ENCODE data around the gene MYO7A. TPM values are rescaled to one million over a fixed set of nuclear protein-coding genes. Genes with fewer than 3 reads are reported as not detected.

MYO7A gene
- total RNA-seq, 1 experiment from 2014 or later = 3.5 TPM

GRCh38 chr11:77183431-77183984 is 55.5 kb downstream of the MYO7A start:
- BruUV-seq (replicated peaks) = no TSS peak
- intact Hi-C loops (cut with micrococcal nuclease; ENCODE audit: unreplicated experiment) = no loop called here
- CTCF ChIA-PET = interaction anchor here (0.7 kb wide), 1 partner anchor 315 kb away, joined by 4 read pairs; no protein-coding TSS in a partner anchor

GRCh38 chr11:77184136-77184860 is 56.3 kb downstream of the MYO7A start:
- ChIA-PET CTCF (no interaction called here), POLR2A (ENCODE audit: unreplicated experiment) (no interaction called here)
- TF ChIP-seq EZH2 (IDR thresholded peaks at IDR 0.05; ENCODE audit: low read depth) (no peak), CTCF (conservative IDR thresholded peaks at IDR 0.05) (no peak)
- Histone ChIP-seq H3K36me3 (ENCODE audit: low read depth) (no peaks in the 10 kb centered on the region), H3K27ac (no peak overlapping the region), H3K79me2 (ENCODE audit: low read depth) (no peaks in the 10 kb centered on the region), H4K20me1 (ENCODE audit: insufficient read depth) (no peaks in the 10 kb centered on the region), H3F3A (ENCODE audit: insufficient read depth, low read depth) (no peaks in the 10 kb centered on the region), H3K4me1 (replicated peaks; ENCODE audit: insufficient read depth) (no peaks in the 10 kb centered on the region), H2AFZ (no peak overlapping the region), H3K9me2 (ENCODE audit: insufficient read depth) (no peaks in the 10 kb centered on the region), H3K27me3 (ENCODE audit: insufficient read depth, low read depth) (peaks cover 63% of the 10 kb centered on the region), H3K9me3 (ENCODE audit: insufficient read depth, low read depth) (no peaks in the 10 kb centered on the region), H3K4me3 (no peak overlapping the region), H3K4me2 (no peak overlapping the region)
- intact Hi-C loops (cut with micrococcal nuclease; ENCODE audit: unreplicated experiment) = no loop called here
- BruUV-seq (replicated peaks) = no TSS peak
- no peak for DNase-seq

More at GRCh38 chr11:77183431-77183984, 55.5 kb downstream of the MYO7A start:
- Histone ChIP-seq H3F3A (ENCODE audit: insufficient read depth, low read depth) (no peaks in the 10 kb centered on the region), H4K20me1 (ENCODE audit: insufficient read depth) (no peaks in the 10 kb centered on the region), H3K27ac (no peak overlapping the region), H2AFZ (no peak overlapping the region), H3K79me2 (ENCODE audit: low read depth) (no peaks in the 10 kb centered on the region), H3K4me3 (no peak overlapping the region), H3K27me3 (ENCODE audit: insufficient read depth, low read depth) (peaks cover 69% of the 10 kb centered on the region), H3K36me3 (ENCODE audit: low read depth) (no peaks in the 10 kb centered on the region), H3K4me1 (replicated peaks; ENCODE audit: insufficient read depth) (no peaks in the 10 kb centered on the region), H3K9me3 (ENCODE audit: insufficient read depth, low read depth) (no peaks in the 10 kb centered on the region), H3K4me2 (no peak overlapping the region), H3K9me2 (ENCODE audit: insufficient read depth) (no peaks in the 10 kb centered on the region)
- TF ChIP-seq CTCF (conservative IDR thresholded peaks at IDR 0.05) (no peak), EZH2 (IDR thresholded peaks at IDR 0.05; ENCODE audit: low read depth) (no peak)
- POLR2A ChIA-PET (ENCODE audit: unreplicated experiment) = interaction anchor here (0.7 kb wide), 1 partner anchor 1994 kb away, joined by 3 read pairs; no protein-coding TSS in a partner anchor
- no peak for DNase-seq

- ChIA-PET POLR2A (ENCODE audit: unreplicated experiment) (no interaction called here), CTCF (interaction anchor here (1.1 to 2.0 kb wide), 4 partner anchors 55 to 139 kb away, joined by 3 to 13 read pairs (median 7); partner anchors contain the start of gene MYO7A)
- H3K9me2 ChIP-seq (ENCODE audit: insufficient read depth) = no peaks in the 10 kb centered on the region
- no peaks in the 10 kb centered on the region for H3K79me2 ChIP-seq (ENCODE audit: low read depth)
- no peaks in the 10 kb centered on the region for H3F3A ChIP-seq (ENCODE audit: insufficient read depth, low read depth)
- H3K9me3 ChIP-seq (ENCODE audit: insufficient read depth, low read depth) = no peaks in the 10 kb centered on the region
- peaks cover 43% of the 10 kb centered on the region for H3K27me3 ChIP-seq (ENCODE audit: insufficient read depth, low read depth)
- H3K4me2 ChIP-seq = no peak overlapping the region
- H3K4me1 ChIP-seq (replicated peaks; ENCODE audit: insufficient read depth) = peaks cover 2% of the 10 kb centered on the region; the same call in 1 of the 2 replicates
- no peak overlapping the region for H2AFZ ChIP-seq
- no peak overlapping the region for H3K27ac ChIP-seq
- no peaks in the 10 kb centered on the region for H3K36me3 ChIP-seq (ENCODE audit: low read depth)
- TF ChIP-seq CTCF (conservative IDR thresholded peaks at IDR 0.05) = no peak
- TF ChIP-seq EZH2 (IDR thresholded peaks at IDR 0.05; ENCODE audit: low read depth) = no peak
- intact Hi-C loops (cut with micrococcal nuclease; ENCODE audit: unreplicated experiment) = no loop called here
- H3K4me3 ChIP-seq = no peak overlapping the region
- no peak for DNase-seq
- no peaks in the 10 kb centered on the region for H4K20me1 ChIP-seq (ENCODE audit: insufficient read depth)
- BruUV-seq (replicated peaks) = no TSS peak
Measured at GRCh38 chr11:77186302-77186701, 58.3 kb downstream of the MYO7A start.
